Muscle layer of colon (tissue), 2 donors: ENCODE results near the gene LRRN4.
"Not testable (repeated sequence)": the region's sequence is repeated elsewhere in the genome, so short reads cannot be mapped to it uniquely, and the experiment has no call there.

Source experiments
- H3K27ac ChIP-seq: one replicate; pipeline ENCODE4 v1.7.0; 2013; ENCODE audit warnings: low read depth, mild to moderate bottlenecking, low read length, moderate library complexity
- H3K27me3 ChIP-seq, 2 donors: one replicate each; pipeline ENCODE4 v1.7.0; 2013; ENCODE audit warnings: low read length in 2 of 2, mild to moderate bottlenecking in 2 of 2; ENCODE audit not compliant: insufficient read depth in 2 of 2, control insufficient read depth in 1 of 2
- H3K36me3 ChIP-seq: one replicate; pipeline ENCODE4 v1.7.0; 2013; ENCODE audit warnings: mild to moderate bottlenecking, low read length; ENCODE audit not compliant: insufficient read depth
- H3K4me1 ChIP-seq: one replicate; pipeline ENCODE4 v1.7.0; 2013; ENCODE audit warnings: mild to moderate bottlenecking, low read length; ENCODE audit not compliant: insufficient read depth
- H3K4me3 ChIP-seq, 2 donors: one replicate each; pipeline ENCODE4 v1.7.0; 2013; ENCODE audit warnings: low read length in 2 of 2, low read depth in 1 of 2, mild to moderate bottlenecking in 1 of 2, moderate library complexity in 1 of 2
- H3K9ac ChIP-seq: one replicate; pipeline ENCODE4 v1.7.0; 2013; ENCODE audit warnings: low read length
- H3K9me3 ChIP-seq: one replicate; pipeline ENCODE4 v1.7.0; 2013; ENCODE audit warnings: mild to moderate bottlenecking, low read length
- donor health status: abdominal sarcoma.
- donor health status: Adenocarcinoma of cecum.

The LRRN4 gene

DNA sequence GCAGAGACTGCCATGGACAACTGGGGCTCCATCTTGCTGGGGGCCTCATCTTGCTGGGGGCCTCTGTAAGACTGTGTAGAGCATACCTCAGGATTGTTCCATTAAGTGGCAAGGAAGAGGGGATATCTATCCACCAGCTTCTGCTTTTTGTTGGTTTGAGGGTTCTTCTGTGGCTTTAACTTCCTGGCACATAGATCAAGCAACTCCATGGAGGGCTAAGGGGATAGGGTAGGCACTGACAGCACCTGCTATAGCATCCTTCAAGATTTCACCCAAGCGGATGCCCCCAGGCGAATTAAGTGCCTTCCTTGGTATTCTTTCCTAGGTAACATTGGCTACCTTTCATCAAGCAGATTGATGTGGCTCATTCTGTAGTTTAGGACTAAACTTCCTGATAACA lies 3.8 kb upstream of the LRRN4 start:
- Histone ChIP-seq H3K4me3 (no peak overlapping the region), H3K27ac (no peak overlapping the region), H3K4me1 (no peaks in the 10 kb centered on the region), H3K27me3 (peaks cover 6 to 11% of the 10 kb centered on the region in 2 donors), H3K9ac (no peak overlapping the region), H3K36me3 (no peaks in the 10 kb centered on the region), H3K9me3 (no peaks in the 10 kb centered on the region)

GRCh38 chr20:6057139-6057538 lies 3.3 kb upstream of the LRRN4 start:
- peaks cover 6 to 17% of the 10 kb centered on the region in 2 donors for H3K27me3 ChIP-seq
- no peaks in the 10 kb centered on the region for H3K4me1 ChIP-seq
- no peaks in the 10 kb centered on the region for H3K9me3 ChIP-seq
- no peak overlapping the region for H3K27ac ChIP-seq
- H3K36me3 ChIP-seq = no peaks in the 10 kb centered on the region
- H3K4me3 ChIP-seq = no peak overlapping the region
- no peak overlapping the region for H3K9ac ChIP-seq

DNA sequence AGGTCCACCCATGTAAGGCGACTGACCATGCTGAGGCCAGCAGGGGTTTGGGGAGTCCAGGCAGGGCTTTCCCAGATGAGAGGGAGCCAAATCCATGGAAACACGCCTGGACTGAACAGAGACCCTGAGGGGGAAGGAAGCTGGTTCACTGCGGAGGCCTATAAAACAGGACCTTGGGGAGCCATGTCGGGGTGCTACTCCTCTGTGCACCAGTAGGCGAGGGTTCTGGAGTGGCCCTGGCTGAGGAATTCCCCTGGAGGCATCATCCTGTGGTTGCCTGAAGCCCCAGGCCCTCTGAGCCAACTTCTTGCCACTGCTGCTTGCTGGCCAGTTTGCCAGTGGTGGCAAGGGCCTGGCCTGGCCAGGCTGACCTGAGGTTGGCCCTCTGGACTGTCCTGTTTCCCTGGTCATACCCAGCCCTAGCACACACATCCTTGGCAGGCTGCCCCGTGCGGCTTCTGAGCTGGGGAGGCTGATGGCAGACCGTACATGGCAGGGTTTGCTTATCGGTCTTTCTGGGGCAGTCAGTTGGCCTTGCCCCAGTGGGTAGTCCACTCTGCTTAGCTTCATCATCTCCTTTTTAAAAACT lies 2.2 kb upstream of the LRRN4 start:
- Histone ChIP-seq H3K4me3 (no peak overlapping the region), H3K9ac (no peak overlapping the region), H3K9me3 (no peaks in the 10 kb centered on the region), H3K27me3 (peaks cover 6 to 25% of the 10 kb centered on the region in 2 donors), H3K4me1 (no peaks in the 10 kb centered on the region), H3K27ac (no peak overlapping the region), H3K36me3 (no peaks in the 10 kb centered on the region)

DNA sequence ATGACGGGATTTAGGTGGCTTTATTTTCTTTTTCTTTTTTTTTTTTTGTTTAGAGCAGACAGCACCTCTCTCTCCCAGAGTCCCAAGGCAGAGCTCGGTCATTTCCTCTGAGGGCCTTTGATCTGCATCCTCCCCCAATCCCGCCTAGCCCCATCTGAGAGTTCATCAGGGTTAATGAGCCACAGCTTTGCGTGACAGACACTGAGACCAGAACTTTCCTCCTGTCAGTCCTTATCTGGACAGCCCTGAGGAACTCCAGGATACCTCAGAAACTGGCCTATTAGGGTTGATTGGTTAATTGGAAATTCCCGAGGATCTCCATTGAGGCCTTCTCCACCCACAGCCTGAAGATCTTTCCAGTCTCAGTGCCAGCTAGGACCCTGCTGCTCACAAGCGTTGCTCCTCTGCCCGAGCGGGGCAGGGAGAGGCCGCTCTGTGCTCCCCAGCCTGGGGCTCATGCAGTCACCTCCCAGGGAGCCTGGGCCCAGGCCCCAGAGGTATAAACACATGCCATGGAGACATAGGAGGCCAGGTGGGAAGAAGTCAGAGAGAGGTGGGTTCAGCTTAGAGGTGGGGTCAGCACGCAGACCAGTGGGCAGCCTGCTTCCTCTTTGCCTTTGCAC lies 1.4 kb upstream of the LRRN4 start:
- Histone ChIP-seq H3K4me1 (no peaks in the 10 kb centered on the region), H3K27ac (no peak overlapping the region), H3K9me3 (no peaks in the 10 kb centered on the region), H3K36me3 (no peaks in the 10 kb centered on the region), H3K4me3 (no peak overlapping the region), H3K9ac (no peak overlapping the region), H3K27me3 (peaks cover 6 to 28% of the 10 kb centered on the region in 2 donors)

GRCh38 chr20:6054689-6055051 lies 810 bp upstream of the LRRN4 start:
- not testable (repeated sequence) for H3K4me3 ChIP-seq, H3K4me1 ChIP-seq, H3K9ac ChIP-seq, H3K9me3 ChIP-seq, H3K36me3 ChIP-seq, H3K27ac ChIP-seq
- H3K27me3 ChIP-seq = peaks cover 6 to 28% of the 10 kb centered on the region in 2 donors

- Histone ChIP-seq H3K27ac (no peak overlapping the region), H3K4me1 (no peaks in the 10 kb centered on the region), H3K4me3 (no peak overlapping the region), H3K27me3 (peaks cover 6 to 24% of the 10 kb centered on the region in 2 donors), H3K9ac (no peak overlapping the region), H3K9me3 (no peaks in the 10 kb centered on the region), H3K36me3 (no peaks in the 10 kb centered on the region)
Measured at GRCh38 chr20:6053064-6053775, 640 bp downstream of the LRRN4 start.

GRCh38 chr20:6051505-6051904 lies 2.4 kb downstream of the LRRN4 start:
- Histone ChIP-seq H3K4me1 (no peaks in the 10 kb centered on the region), H3K9ac (no peak overlapping the region), H3K27me3 (peaks cover 6 to 24% of the 10 kb centered on the region in 2 donors), H3K4me3 (no peak overlapping the region), H3K27ac (no peak overlapping the region), H3K9me3 (no peaks in the 10 kb centered on the region), H3K36me3 (no peaks in the 10 kb centered on the region)

- peaks cover 3 to 17% of the 10 kb centered on the region in 2 donors for H3K27me3 ChIP-seq
- H3K4me3 ChIP-seq = no peak overlapping the region
- no peaks in the 10 kb centered on the region for H3K9me3 ChIP-seq
- H3K9ac ChIP-seq = no peak overlapping the region
- no peaks in the 10 kb centered on the region for H3K36me3 ChIP-seq
- H3K27ac ChIP-seq = no peak overlapping the region
- no peaks in the 10 kb centered on the region for H3K4me1 ChIP-seq
Measured at GRCh38 chr20:6048391-6048790, 5.5 kb downstream of the LRRN4 start.

DNA sequence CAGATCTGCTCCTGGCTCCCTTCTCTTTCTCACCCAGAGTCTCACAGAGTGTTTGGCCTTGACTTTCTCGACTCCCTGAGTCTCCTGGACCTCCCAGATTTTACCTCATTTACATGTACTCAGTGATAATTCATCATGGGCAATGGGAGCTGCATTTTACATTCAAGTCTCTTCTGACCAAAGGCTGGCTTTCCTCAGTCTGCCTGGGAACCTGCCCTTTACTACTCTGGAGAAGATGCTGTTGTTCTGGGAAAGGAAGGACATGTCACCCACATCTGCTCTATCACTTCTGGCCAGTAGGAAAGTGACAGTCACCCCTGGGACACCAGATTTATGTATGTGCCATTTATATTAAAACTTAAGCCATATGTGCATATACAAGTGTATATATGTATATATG lies 7.4 kb downstream of the LRRN4 start:
- no peaks in the 10 kb centered on the region for H3K36me3 ChIP-seq
- no peaks in the 10 kb centered on the region for H3K9me3 ChIP-seq
- H3K4me1 ChIP-seq = no peaks in the 10 kb centered on the region
- H3K27ac ChIP-seq = no peak overlapping the region
- H3K4me3 ChIP-seq = no peak overlapping the region
- peaks cover 0 to 6% of the 10 kb centered on the region in 2 donors for H3K27me3 ChIP-seq
- no peak overlapping the region for H3K9ac ChIP-seq

GRCh38 chr20:6045566-6045965 lies 8.3 kb downstream of the LRRN4 start:
- no peaks in the 10 kb centered on the region for H3K4me1 ChIP-seq
- peaks cover 3% of the 10 kb centered on the region for H3K36me3 ChIP-seq
- H3K27me3 ChIP-seq = no peaks in the 10 kb centered on the region
- H3K9ac ChIP-seq = no peak overlapping the region
- H3K9me3 ChIP-seq = no peaks in the 10 kb centered on the region
- H3K27ac ChIP-seq = no peak overlapping the region
- no peak overlapping the region for H3K4me3 ChIP-seq

DNA sequence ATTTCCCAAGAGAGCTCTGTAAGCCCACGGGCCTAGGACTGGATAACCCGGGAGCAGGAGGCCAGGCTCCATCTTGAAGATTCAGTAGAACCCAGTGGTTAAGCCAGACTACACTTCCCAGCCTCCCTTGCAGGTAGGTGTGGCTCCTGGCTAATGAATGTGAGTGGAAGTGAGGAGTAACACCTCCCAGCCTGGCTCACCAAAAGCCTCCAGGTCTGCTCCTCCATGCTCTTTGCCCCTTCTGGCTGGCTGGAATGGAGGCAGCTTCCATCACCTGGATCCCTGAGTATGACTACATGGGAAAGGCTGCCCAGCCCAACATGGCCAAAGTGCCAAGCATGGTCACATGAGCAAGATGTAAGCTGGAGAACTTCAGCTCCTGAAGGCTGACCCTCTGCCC lies 9.7 kb downstream of the LRRN4 start:
- no peaks in the 10 kb centered on the region for H3K4me1 ChIP-seq
- H3K9ac ChIP-seq = no peak overlapping the region
- no peak overlapping the region for H3K27ac ChIP-seq
- H3K9me3 ChIP-seq = no peaks in the 10 kb centered on the region
- no peak overlapping the region for H3K4me3 ChIP-seq
- H3K27me3 ChIP-seq = no peaks in the 10 kb centered on the region
- H3K36me3 ChIP-seq = peaks cover 7% of the 10 kb centered on the region
